ENCODE results near the gene CNTNAP2. TPM values are rescaled to one million over a fixed set of nuclear protein-coding genes. Genes with fewer than 3 reads are reported as not detected.
A peak's percentile ranks its signal among the peaks of the same experiment; 100 is the strongest.
"Not testable (repeated sequence)": the region's sequence is repeated elsewhere in the genome, so short reads cannot be mapped to it uniquely, and the experiment has no call there.

The CNTNAP2 gene
- total RNA-seq, 2 experiments from 2014 or later = 0.14 TPM; not detected in 1

- Mint-ChIP-seq H3K4me1 (ENCODE audit: low read depth) (peaks cover 32% of the 10 kb centered on the region), H3K4me3 (no peak overlapping the region), H3K27ac (no peak overlapping the region), H3K27me3 (ENCODE audit: low read depth) (no peaks in the 10 kb centered on the region), H3K36me3 (ENCODE audit: low read depth) (no peaks in the 10 kb centered on the region), H3K9me3 (peaks cover 3% of the 10 kb centered on the region)
- intact Hi-C loops (cut with micrococcal nuclease) = no loop called here
- CTCF ChIA-PET = interaction anchor here (0.5 to 1.1 kb wide), 3 partner anchors 9 to 95 kb away, joined by 3 to 4 read pairs (median 3); no protein-coding TSS in a partner anchor
- peak; percentile 10 for DNase-seq
Observed at GRCh38 chr7:148306759-148307158, 2190.2 kb downstream of the CNTNAP2 start.

DNA sequence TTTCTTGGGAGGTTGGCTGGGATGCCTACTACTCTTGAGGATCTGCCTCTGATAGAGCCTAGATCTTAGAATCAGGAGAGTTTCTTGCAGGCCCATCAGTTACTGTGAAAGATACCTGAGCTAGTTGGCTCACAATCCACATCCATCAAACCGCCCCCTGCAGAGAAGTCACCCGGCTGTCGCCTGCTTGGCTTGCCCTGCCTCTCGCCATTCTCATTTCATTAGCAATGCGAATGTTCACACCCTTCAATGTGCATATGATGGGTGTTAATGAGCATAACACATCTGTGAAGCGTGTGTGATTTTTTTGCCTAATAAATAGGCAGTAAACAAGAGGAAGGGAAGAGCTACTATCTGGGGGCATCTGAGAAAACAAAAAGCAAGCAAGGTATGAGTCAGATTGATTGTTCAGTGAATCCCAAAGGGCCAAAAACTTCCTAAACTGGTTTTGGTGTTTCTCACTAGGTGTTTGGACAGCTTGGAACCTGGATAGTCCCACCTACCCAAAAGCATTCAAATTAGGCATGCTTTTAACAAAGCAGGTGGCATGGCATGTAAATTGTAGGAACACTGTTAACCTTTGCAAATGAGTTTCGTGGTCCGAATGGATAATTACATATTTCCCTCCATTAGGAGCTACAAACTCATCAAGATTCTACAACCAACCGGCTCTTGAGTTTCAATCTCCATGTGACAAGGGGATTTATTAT lies 2201.7 kb downstream of the CNTNAP2 start:
- Mint-ChIP-seq H3K4me3 (no peak overlapping the region), H3K36me3 (ENCODE audit: low read depth) (no peaks in the 10 kb centered on the region), H3K27me3 (ENCODE audit: low read depth) (no peaks in the 10 kb centered on the region), H3K4me1 (ENCODE audit: low read depth) (no peaks in the 10 kb centered on the region), H3K27ac (no peak overlapping the region), H3K9me3 (peaks cover 6% of the 10 kb centered on the region)
- intact Hi-C loops (cut with micrococcal nuclease) = no loop called here
- no peak for DNase-seq
- CTCF ChIA-PET = interaction anchor here (1.5 kb wide), 1 partner anchor 76 kb away, joined by 3 read pairs; no protein-coding TSS in a partner anchor

- Mint-ChIP-seq H3K27me3 (ENCODE audit: low read depth) (no peaks in the 10 kb centered on the region), H3K27ac (no peak overlapping the region), H3K4me3 (no peak overlapping the region), H3K9me3 (peaks cover 3% of the 10 kb centered on the region), H3K4me1 (ENCODE audit: low read depth) (no peaks in the 10 kb centered on the region), H3K36me3 (ENCODE audit: low read depth) (no peaks in the 10 kb centered on the region)
- intact Hi-C loops (cut with micrococcal nuclease) = no loop called here
- CTCF ChIA-PET = no interaction called here
- no peak for DNase-seq
Observed at GRCh38 chr7:148318838-148319237, 2202.2 kb downstream of the CNTNAP2 start.

DNA sequence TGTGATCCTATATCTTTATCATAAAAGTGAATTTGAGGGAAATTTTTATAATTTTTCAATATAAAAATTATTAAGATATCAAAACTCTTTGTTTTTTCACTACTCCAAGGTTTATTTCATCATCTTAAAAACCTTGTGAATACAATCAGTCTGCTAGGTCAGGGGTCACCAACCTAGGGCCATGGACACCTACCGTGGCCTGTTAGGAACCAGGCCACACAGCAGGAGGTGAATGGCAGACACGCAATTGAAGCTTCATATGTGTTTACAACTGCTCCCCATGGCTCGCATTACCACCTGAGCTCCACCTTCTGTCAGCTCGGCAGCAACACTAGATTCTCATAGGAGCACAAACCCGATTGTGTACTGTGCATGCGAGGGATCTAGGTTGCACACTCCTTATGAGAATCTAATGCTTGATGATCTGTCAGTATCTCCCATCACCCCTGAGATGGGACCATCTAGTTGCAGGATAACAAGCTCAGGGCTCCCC lies 2202.8 kb downstream of the CNTNAP2 start:
- Mint-ChIP-seq H3K4me3 (no peak overlapping the region), H3K9me3 (no peaks in the 10 kb centered on the region), H3K36me3 (ENCODE audit: low read depth) (no peaks in the 10 kb centered on the region), H3K27me3 (ENCODE audit: low read depth) (no peaks in the 10 kb centered on the region), H3K4me1 (ENCODE audit: low read depth) (no peaks in the 10 kb centered on the region), H3K27ac (no peak overlapping the region)
- no peak for DNase-seq
- CTCF ChIA-PET = no interaction called here
- intact Hi-C loops (cut with micrococcal nuclease) = no loop called here

GRCh38 chr7:148325208-148325607 lies 2208.6 kb downstream of the CNTNAP2 start:
- peaks cover 2% of the 10 kb centered on the region for H3K9me3 Mint-ChIP-seq
- no peak overlapping the region for H3K4me3 Mint-ChIP-seq
- intact Hi-C loops (cut with micrococcal nuclease) = no loop called here
- CTCF ChIA-PET = no interaction called here
- no peak for DNase-seq
- H3K27ac Mint-ChIP-seq = no peak overlapping the region
- H3K36me3 Mint-ChIP-seq (ENCODE audit: low read depth) = no peaks in the 10 kb centered on the region
- H3K27me3 Mint-ChIP-seq (ENCODE audit: low read depth) = peaks cover 1% of the 10 kb centered on the region
- H3K4me1 Mint-ChIP-seq (ENCODE audit: low read depth) = no peaks in the 10 kb centered on the region

- Mint-ChIP-seq H3K4me3 (no peak overlapping the region), H3K27me3 (ENCODE audit: low read depth) (peaks cover 1% of the 10 kb centered on the region), H3K9me3 (peaks cover 12% of the 10 kb centered on the region), H3K4me1 (ENCODE audit: low read depth) (no peaks in the 10 kb centered on the region), H3K36me3 (ENCODE audit: low read depth) (no peaks in the 10 kb centered on the region), H3K27ac (no peak overlapping the region)
- CTCF ChIA-PET = no interaction called here
- no peak for DNase-seq
- intact Hi-C loops (cut with micrococcal nuclease) = no loop called here
Observed at GRCh38 chr7:148327379-148327778, 2210.8 kb downstream of the CNTNAP2 start.

DNA sequence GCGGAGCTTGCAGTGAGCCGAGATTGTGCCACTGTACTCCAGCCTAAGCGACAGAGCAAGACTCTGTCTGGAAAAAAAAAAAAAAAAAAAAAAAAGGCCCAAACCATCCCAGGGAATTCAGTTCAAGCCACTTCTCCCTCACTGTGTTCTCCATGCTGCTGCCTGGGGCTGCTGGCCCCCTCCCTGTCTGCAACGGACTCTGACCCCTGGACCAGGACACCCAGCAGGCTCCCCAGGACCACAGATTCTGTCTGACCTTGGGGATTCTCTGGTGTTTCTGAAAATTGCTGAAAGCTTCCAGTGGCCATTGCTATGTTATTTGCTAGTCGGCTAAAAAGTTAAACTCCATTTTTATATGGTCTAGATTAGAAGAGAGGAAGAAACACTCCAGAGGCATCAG lies 2212.3 kb downstream of the CNTNAP2 start:
- no peaks in the 10 kb centered on the region for H3K36me3 Mint-ChIP-seq (ENCODE audit: low read depth)
- peaks cover 12% of the 10 kb centered on the region for H3K9me3 Mint-ChIP-seq
- CTCF ChIA-PET = no interaction called here
- intact Hi-C loops (cut with micrococcal nuclease) = no loop called here
- H3K27me3 Mint-ChIP-seq (ENCODE audit: low read depth) = peaks cover 4% of the 10 kb centered on the region
- no peak overlapping the region for H3K4me3 Mint-ChIP-seq
- DNase-seq = no peak
- H3K27ac Mint-ChIP-seq = no peak overlapping the region
- no peaks in the 10 kb centered on the region for H3K4me1 Mint-ChIP-seq (ENCODE audit: low read depth)

DNA sequence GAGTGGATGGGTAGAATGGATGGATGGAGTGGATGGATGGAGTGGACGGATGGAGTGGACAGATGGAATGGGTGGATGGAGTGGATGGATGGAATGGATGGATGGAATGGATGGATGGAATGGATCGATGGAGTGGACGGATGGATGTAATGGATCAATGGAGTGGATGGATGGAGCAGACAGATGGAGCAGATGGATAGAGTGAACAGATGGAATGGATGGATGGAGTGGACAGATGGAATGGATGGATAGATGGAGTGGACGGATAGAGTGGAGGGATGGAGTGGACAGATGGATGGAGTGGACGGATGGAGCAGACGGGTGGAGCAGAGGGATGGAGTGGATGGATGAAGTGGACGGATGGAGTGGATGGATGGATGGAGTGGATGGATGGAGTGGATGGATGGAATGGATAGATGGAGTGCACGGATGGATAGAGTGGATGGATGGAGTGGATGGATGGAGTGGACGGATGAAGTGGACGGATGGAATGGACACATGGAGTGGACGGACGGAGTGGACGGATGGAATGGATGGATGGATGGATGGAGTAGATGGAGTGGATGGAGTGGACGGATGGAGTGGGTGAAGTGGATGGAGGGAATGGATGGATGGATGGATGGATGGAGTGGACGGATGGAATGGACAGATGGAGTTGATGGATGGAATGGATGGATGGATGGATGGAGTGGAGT lies 2213.7 kb downstream of the CNTNAP2 start:
- CTCF ChIA-PET = no interaction called here

GRCh38 chr7:148330822-148331221 lies 2214.2 kb downstream of the CNTNAP2 start:
- Mint-ChIP-seq H3K27me3 (ENCODE audit: low read depth) (peaks cover 13% of the 10 kb centered on the region), H3K36me3 (ENCODE audit: low read depth) (no peaks in the 10 kb centered on the region), H3K27ac (no peak overlapping the region), H3K4me3 (no peak overlapping the region), H3K4me1 (ENCODE audit: low read depth) (no peaks in the 10 kb centered on the region), H3K9me3 (peaks cover 12% of the 10 kb centered on the region)
- intact Hi-C loops (cut with micrococcal nuclease) = no loop called here
- no peak for DNase-seq
- CTCF ChIA-PET = no interaction called here

More for the DNA sequence above, 2213.7 kb downstream of the CNTNAP2 start:
- Mint-ChIP-seq H3K9me3 (peaks cover 12% of the 10 kb centered on the region), H3K4me3 (no peak overlapping the region), H3K36me3 (ENCODE audit: low read depth) (no peaks in the 10 kb centered on the region), H3K4me1 (ENCODE audit: low read depth) (no peaks in the 10 kb centered on the region), H3K27ac (no peak overlapping the region), H3K27me3 (ENCODE audit: low read depth) (peaks cover 9% of the 10 kb centered on the region)
- intact Hi-C loops (cut with micrococcal nuclease) = no loop called here
- DNase-seq = no peak

DNA sequence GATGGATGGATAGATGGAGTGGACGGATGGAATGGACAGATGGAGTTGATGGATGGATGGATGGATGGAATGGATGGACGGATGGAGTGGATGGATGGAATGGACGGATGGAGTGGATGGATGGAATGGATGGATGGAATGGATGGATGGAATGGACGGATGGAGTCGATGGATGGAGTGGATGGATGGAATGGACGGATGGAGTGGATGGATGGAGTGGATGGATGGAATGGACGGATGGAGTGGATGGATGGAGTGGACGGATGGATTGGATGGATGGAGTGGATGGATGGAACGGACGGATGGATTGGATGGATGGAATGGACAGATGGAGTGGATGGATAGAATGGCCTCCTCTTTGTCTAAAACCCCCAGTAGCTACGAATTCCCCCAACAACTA lies 2214.9 kb downstream of the CNTNAP2 start:
- intact Hi-C loops (cut with micrococcal nuclease); H3K36me3 Mint-ChIP-seq (ENCODE audit: low read depth); H3K4me1 Mint-ChIP-seq (ENCODE audit: low read depth); H3K27ac Mint-ChIP-seq; H3K4me3 Mint-ChIP-seq: not testable (repeated sequence)
- Mint-ChIP-seq H3K27me3 (ENCODE audit: low read depth) (peaks cover 14% of the 10 kb centered on the region), H3K9me3 (peaks cover 12% of the 10 kb centered on the region)
- CTCF ChIA-PET = interaction anchor here (0.6 kb wide), 1 partner anchor 501 kb away, joined by 3 read pairs; no protein-coding TSS in a partner anchor
- peak; percentile 11 for DNase-seq

GRCh38 chr7:148332191-148333186 lies 2215.9 kb downstream of the CNTNAP2 start:
- H3K4me1 Mint-ChIP-seq (ENCODE audit: low read depth) = no peaks in the 10 kb centered on the region
- CTCF ChIA-PET = interaction anchor here (0.6 kb wide), 1 partner anchor 500 kb away, joined by 3 read pairs; no protein-coding TSS in a partner anchor
- H3K27ac Mint-ChIP-seq = no peak overlapping the region
- H3K9me3 Mint-ChIP-seq = peaks cover 12% of the 10 kb centered on the region
- no peaks in the 10 kb centered on the region for H3K36me3 Mint-ChIP-seq (ENCODE audit: low read depth)
- H3K27me3 Mint-ChIP-seq (ENCODE audit: low read depth) = peaks cover 17% of the 10 kb centered on the region
- no peak for DNase-seq
- intact Hi-C loops (cut with micrococcal nuclease) = no loop called here
- H3K4me3 Mint-ChIP-seq = no peak overlapping the region

GRCh38 chr7:148334441-148334956 lies 2217.9 kb downstream of the CNTNAP2 start:
- Mint-ChIP-seq H3K9me3 (peaks cover 12% of the 10 kb centered on the region), H3K27ac (no peak overlapping the region), H3K4me1 (ENCODE audit: low read depth) (peaks cover 10% of the 10 kb centered on the region), H3K27me3 (ENCODE audit: low read depth) (peaks cover 33% of the 10 kb centered on the region), H3K4me3 (no peak overlapping the region), H3K36me3 (ENCODE audit: low read depth) (no peaks in the 10 kb centered on the region)
- intact Hi-C loops (cut with micrococcal nuclease) = no loop called here
- CTCF ChIA-PET = no interaction called here
- no peak for DNase-seq
